Upper lobe of left lung (tissue), 6 donors: ENCODE measurements around the gene POPDC2. TPM values are rescaled to one million over a fixed set of nuclear protein-coding genes. Genes with fewer than 3 reads are reported as not detected.
A peak's percentile ranks its signal among the peaks of the same experiment; 100 is the strongest.

ENCODE experiments used
- ATAC-seq, 2 donors: fragments of 200-7000 bp; cut with Tn5 transposase; one replicate each; pipeline ENCODE4 v1.9.1; 2022; ENCODE audit warnings: mild to moderate bottlenecking in 2 of 2, moderate library complexity in 2 of 2; ENCODE audit not compliant: low FRiP score in 2 of 2
- DNase-seq, 2 donors: peaks; one replicate each; pipeline ENCODE4 v3.0.0-alpha.2; 2019 to 2020
- H3K27ac ChIP-seq, 4 donors: fragments of 200-600 bp; sonication (generic); one replicate each; pipeline ENCODE4 v1.5.1; 2016 to 2019
- H3K27me3 ChIP-seq, 4 donors: fragments of 200-600 bp; sonication (generic); one replicate each; pipeline ENCODE4 v1.5.1; 2017 to 2019
- H3K36me3 ChIP-seq, 4 donors: fragments of 200-600 bp; sonication (generic); one replicate each; pipeline ENCODE4 v1.5.1; 2016 to 2019
- H3K4me1 ChIP-seq, 4 donors: fragments of 200-600 bp; sonication (generic); one replicate each; pipeline ENCODE4 v1.5.1; 2018 to 2019
- H3K4me3 ChIP-seq, 4 donors: fragments of 200-600 bp; sonication (generic); one replicate each; pipeline ENCODE4 v1.5.1; 2017 to 2019; ENCODE audit warnings: mild to moderate bottlenecking in 2 of 4, moderate library complexity in 1 of 4
- H3K9me3 ChIP-seq, 4 donors: fragments of 200-600 bp; sonication (generic); one replicate each; pipeline ENCODE4 v1.5.1; 2018 to 2019
- EP300 ChIP-seq, 4 donors: sonication (generic); formaldehyde crosslinking; IDR thresholded peaks; one replicate each; pipeline ENCODE4 v1.5.1; 2017; ENCODE audit warnings: antibody characterized with exemption in 4 of 4, control low read depth in 2 of 4
- POLR2A ChIP-seq, 4 donors: fragments of 450-650 bp; IDR thresholded peaks; one replicate each; pipeline ENCODE4 v1.5.1; 2016 to 2017; ENCODE audit warnings: antibody characterized with exemption in 4 of 4, mild to moderate bottlenecking in 2 of 4
- POLR2AphosphoS5 ChIP-seq, 2 donors: sonication (generic); formaldehyde crosslinking; IDR thresholded peaks; one replicate each; pipeline ENCODE4 v1.5.1; 2017; ENCODE audit warnings: antibody characterized with exemption in 2 of 2
- WGBS, 2 donors: methylation state at CpG; one replicate each; pipeline ENCODE4 v1.1.5; 2017 to 2018; 5-methylcytosine and 5-hydroxymethylcytosine counted together
- total RNA-seq, 6 donors: library from RNA; depleted of rRNA in 4 of 6; stranded (reverse); fragments of >200 nt in 4 of 6; gene quantifications; one replicate each; pipeline versions ENCODE4 v1.1.0 to v1.2.1, GENCODE V29; 2016 to 2021
- TF ChIP-seq, protein P1 (sequence below), 6 experiments: fragments of 450-650 bp in 4 of 6; fragments of 200-600 bp in 2 of 6; sonication (generic) in 2 of 6; IDR thresholded peaks; one replicate each; pipeline ENCODE4 v1.5.1; 2016 to 2019; ENCODE audit warnings: antibody characterized with exemption in 6 of 6
- donor health status: DM: no; HTN: no; CAD: no; lungs with moderate emphysema.
- donor health status: DM: no; HTN: yes; CAD: no; lungs with severe emphysema.

POPDC2 gene
- total RNA-seq, 6 donors from 2014 or later = 2.0 to 5.2 (median 2.2) TPM

DNA sequence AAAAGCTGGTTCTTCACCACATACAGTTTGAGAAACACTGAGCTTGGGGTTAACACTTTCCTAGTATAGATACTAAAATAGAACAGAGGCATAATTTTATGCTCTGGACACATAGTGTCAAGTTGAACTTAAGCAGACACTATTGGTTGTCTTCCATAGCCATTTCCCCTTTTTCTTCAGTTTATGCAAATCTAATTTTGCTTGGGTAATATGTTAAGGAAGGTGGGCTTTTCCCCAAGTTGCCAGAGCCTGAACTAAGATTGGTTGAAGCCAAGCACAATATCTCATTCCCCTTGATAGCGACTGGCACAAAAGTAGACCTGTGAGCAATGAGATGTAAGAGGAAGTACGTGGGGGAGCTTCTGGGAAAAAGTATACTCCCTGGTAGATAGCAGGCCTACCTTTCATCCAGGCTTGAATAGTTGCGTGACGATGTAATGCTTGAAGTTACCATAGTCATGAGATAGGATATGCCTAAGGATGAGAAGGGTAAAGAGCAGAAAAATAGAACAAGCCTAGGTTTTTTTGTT lies 4.5 kb upstream of the POPDC2 start:
- H3K9me3 ChIP-seq = no peaks in the 10 kb centered on the region
- H3K4me1 ChIP-seq = peaks cover 5 to 9% (median 7%) of the 10 kb centered on the region in 4 donors
- WGBS, 2 donors = 87% methylated on average over 4 of the region's 4 CpGs
- TF ChIP-seq, protein P1, sequence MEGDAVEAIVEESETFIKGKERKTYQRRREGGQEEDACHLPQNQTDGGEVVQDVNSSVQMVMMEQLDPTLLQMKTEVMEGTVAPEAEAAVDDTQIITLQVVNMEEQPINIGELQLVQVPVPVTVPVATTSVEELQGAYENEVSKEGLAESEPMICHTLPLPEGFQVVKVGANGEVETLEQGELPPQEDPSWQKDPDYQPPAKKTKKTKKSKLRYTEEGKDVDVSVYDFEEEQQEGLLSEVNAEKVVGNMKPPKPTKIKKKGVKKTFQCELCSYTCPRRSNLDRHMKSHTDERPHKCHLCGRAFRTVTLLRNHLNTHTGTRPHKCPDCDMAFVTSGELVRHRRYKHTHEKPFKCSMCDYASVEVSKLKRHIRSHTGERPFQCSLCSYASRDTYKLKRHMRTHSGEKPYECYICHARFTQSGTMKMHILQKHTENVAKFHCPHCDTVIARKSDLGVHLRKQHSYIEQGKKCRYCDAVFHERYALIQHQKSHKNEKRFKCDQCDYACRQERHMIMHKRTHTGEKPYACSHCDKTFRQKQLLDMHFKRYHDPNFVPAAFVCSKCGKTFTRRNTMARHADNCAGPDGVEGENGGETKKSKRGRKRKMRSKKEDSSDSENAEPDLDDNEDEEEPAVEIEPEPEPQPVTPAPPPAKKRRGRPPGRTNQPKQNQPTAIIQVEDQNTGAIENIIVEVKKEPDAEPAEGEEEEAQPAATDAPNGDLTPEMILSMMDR (IDR thresholded peaks at IDR 0.05) = no peak
- TF ChIP-seq POLR2AphosphoS5 (IDR thresholded peaks at IDR 0.05) = no peak
- no peak for TF ChIP-seq EP300 (IDR thresholded peaks at IDR 0.05)
- TF ChIP-seq POLR2A (IDR thresholded peaks at IDR 0.05) = no peak
- peaks cover 0 to 20% (median 0%) of the 10 kb centered on the region in 4 donors for H3K36me3 ChIP-seq
- ATAC-seq = no peak
- no peak for DNase-seq
- H3K27ac ChIP-seq = no peak overlapping the region
- no peaks in the 10 kb centered on the region for H3K27me3 ChIP-seq
- no peak overlapping the region for H3K4me3 ChIP-seq

- 81 to 88% methylated on average over 4 of the region's 4 CpGs for WGBS, 2 donors
- TF ChIP-seq POLR2A (IDR thresholded peaks at IDR 0.05) = no peak
- TF ChIP-seq POLR2AphosphoS5 (IDR thresholded peaks at IDR 0.05) = no peak
- no peak for TF ChIP-seq EP300 (IDR thresholded peaks at IDR 0.05)
- TF ChIP-seq, protein P1 (IDR thresholded peaks at IDR 0.05) = no peak
- no peak overlapping the region for H3K27ac ChIP-seq
- H3K9me3 ChIP-seq = no peaks in the 10 kb centered on the region
- no peak overlapping the region for H3K4me3 ChIP-seq
- no peak for DNase-seq
- no peaks in the 10 kb centered on the region for H3K27me3 ChIP-seq
- peaks cover 0 to 8% (median 7%) of the 10 kb centered on the region in 4 donors for H3K4me1 ChIP-seq
- no peak for ATAC-seq
- peaks cover 0 to 17% (median 0%) of the 10 kb centered on the region in 4 donors for H3K36me3 ChIP-seq
Measured at GRCh38 chr3:119664370-119664769, 4.0 kb upstream of the POPDC2 start.

GRCh38 chr3:119663885-119664284 lies 3.5 kb upstream of the POPDC2 start:
- Histone ChIP-seq H3K27ac (no peak overlapping the region), H3K4me3 (no peak overlapping the region), H3K36me3 (peaks cover 0 to 12% (median 0%) of the 10 kb centered on the region in 4 donors), H3K4me1 (peaks cover 0 to 8% (median 7%) of the 10 kb centered on the region in 4 donors), H3K27me3 (no peaks in the 10 kb centered on the region), H3K9me3 (no peaks in the 10 kb centered on the region)
- 87 to 91% methylated on average over 2 of the region's 2 CpGs for WGBS, 2 donors
- TF ChIP-seq POLR2A (IDR thresholded peaks at IDR 0.05) (no peak), EP300 (IDR thresholded peaks at IDR 0.05) (no peak), POLR2AphosphoS5 (IDR thresholded peaks at IDR 0.05) (no peak)
- TF ChIP-seq, protein P1 (IDR thresholded peaks at IDR 0.05) = no peak
- DNase-seq (no peak), ATAC-seq (no peak)

GRCh38 chr3:119662604-119663373 lies 2.4 kb upstream of the POPDC2 start:
- Histone ChIP-seq H3K9me3 (no peaks in the 10 kb centered on the region), H3K27me3 (no peaks in the 10 kb centered on the region), H3K4me1 (peaks cover 0 to 8% (median 7%) of the 10 kb centered on the region in 4 donors), H3K27ac (peak overlapping the region in 2 of 4 donors; percentile 22 to 31), H3K4me3 (no peak overlapping the region), H3K36me3 (peaks cover 0 to 2% (median 0%) of the 10 kb centered on the region in 4 donors)
- TF ChIP-seq POLR2AphosphoS5 (IDR thresholded peaks at IDR 0.05) = no peak
- TF ChIP-seq POLR2A (IDR thresholded peaks at IDR 0.05) = no peak
- TF ChIP-seq EP300 (IDR thresholded peaks at IDR 0.05) = no peak
- DNase-seq = no peak
- ATAC-seq = no peak
- 67% methylated on average over 1 of the region's 1 CpG for WGBS, 2 donors

- no peaks in the 10 kb centered on the region for H3K9me3 ChIP-seq
- peaks cover 0 to 2% (median 0%) of the 10 kb centered on the region in 4 donors for H3K36me3 ChIP-seq
- 56 to 72% methylated on average over 5 to 9 of the region's 9 CpGs for WGBS, 2 donors
- ATAC-seq (peak in 1 of 2 donors; percentile 52), DNase-seq (no peak)
- no peaks in the 10 kb centered on the region for H3K27me3 ChIP-seq
- H3K4me1 ChIP-seq = peaks cover 0 to 8% (median 7%) of the 10 kb centered on the region in 4 donors
- TF ChIP-seq EP300 (IDR thresholded peaks at IDR 0.05) (no peak), POLR2AphosphoS5 (IDR thresholded peaks at IDR 0.05) (no peak), POLR2A (IDR thresholded peaks at IDR 0.05) (no peak)
- TF ChIP-seq, protein P1 (IDR thresholded peaks at IDR 0.05) = no peak
- no peak overlapping the region for H3K27ac ChIP-seq
- no peak overlapping the region for H3K4me3 ChIP-seq
Measured at GRCh38 chr3:119659606-119660291, 640 bp downstream of the POPDC2 start.
